Endodermal cell (in vitro differentiated cells): ENCODE data around the gene SGMS2. TPM values are rescaled to one million over a fixed set of nuclear protein-coding genes. Genes with fewer than 3 reads are reported as not detected.

Source experiments
- DNase-seq: peaks from one replicate; pipeline ENCODE4 v3.0.0-alpha.2; 2017
- H3K27ac ChIP-seq: 2 replicates; pipeline ENCODE4 v1.5.1; 2013; ENCODE audit warnings: mild to moderate bottlenecking, low read depth, low read length, moderate library complexity
- H3K27me3 ChIP-seq: 2 replicates; pipeline ENCODE4 v1.6.1; 2013; ENCODE audit warnings: mild to moderate bottlenecking, low read length, moderate library complexity; ENCODE audit not compliant: insufficient read depth, control insufficient read depth, poor library complexity, severe bottlenecking
- H3K36me3 ChIP-seq: 2 replicates; pipeline ENCODE4 v1.7.0; 2013; ENCODE audit warnings: mild to moderate bottlenecking, low read length, moderate library complexity; ENCODE audit not compliant: control insufficient read depth, insufficient read depth
- H3K4me1 ChIP-seq: one replicate; pipeline ENCODE4 v1.7.0; 2013; ENCODE audit warnings: low read length; ENCODE audit not compliant: control insufficient read depth, insufficient read depth
- H3K4me3 ChIP-seq: 2 replicates; pipeline ENCODE4 v1.5.1; 2013; ENCODE audit warnings: mild to moderate bottlenecking, low read length, moderate library complexity
- H3K9ac ChIP-seq: 2 replicates; pipeline ENCODE4 v1.6.1; 2013; ENCODE audit warnings: mild to moderate bottlenecking, low read length, moderate library complexity; ENCODE audit not compliant: poor library complexity, severe bottlenecking; ENCODE audit errors: extremely low read depth
- H3K9me3 ChIP-seq: 2 replicates; pipeline ENCODE4 v1.6.1; 2013; ENCODE audit warnings: mild to moderate bottlenecking, low read length, moderate library complexity; ENCODE audit not compliant: control insufficient read depth
- H3K27ac Mint-ChIP-seq: 2 replicates; pipeline ENCODE4 v1.8.0; 2020; ENCODE audit warnings: mixed read lengths
- H3K27me3 Mint-ChIP-seq: 2 replicates; pipeline ENCODE4 v1.8.0; 2021; ENCODE audit warnings: mild to moderate bottlenecking, mixed read lengths; ENCODE audit not compliant: insufficient read depth
- H3K36me3 Mint-ChIP-seq: 2 replicates; pipeline ENCODE4 v1.8.0; 2020; ENCODE audit warnings: low read depth, mixed read lengths
- H3K4me1 Mint-ChIP-seq: 2 replicates; pipeline ENCODE4 v1.8.0; 2020; ENCODE audit warnings: mixed read lengths
- H3K4me3 Mint-ChIP-seq: 2 replicates; pipeline ENCODE4 v1.8.0; 2020; ENCODE audit warnings: mild to moderate bottlenecking, moderate library complexity, mixed read lengths
- H3K9me3 Mint-ChIP-seq: 2 replicates; pipeline ENCODE4 v1.8.0; 2020; ENCODE audit warnings: mild to moderate bottlenecking, mixed read lengths
- WGBS, 2 experiments: methylation state at CpG; one replicate each; pipeline versions ENCODE4 v1.1.5 to v1.1.7; 2013; ENCODE audit warnings: missing lambda C conversion rate in 2 of 2, mixed read lengths in 1 of 2; ENCODE audit not compliant: insufficient coverage in 1 of 2, insufficient read length in 1 of 2; 5-methylcytosine and 5-hydroxymethylcytosine counted together
- total RNA-seq, 2 donors: library from RNA; stranded (reverse); fragmentation: NEBNext Ultra II Directional in 1 of 2; extraction: Animal tissue kit (Norgen Biotek cat#: 25700) in 1 of 2; gene quantifications; 2 replicates in 1 of 2; 3 replicates in 1 of 2; pipeline ENCODE4 v1.2.1, GENCODE V29; 2021
- TF ChIP-seq, protein P1 (sequence below): fragments of 200-600 bp; sonication (generic); conservative IDR thresholded peaks from 2 replicates; pipeline ENCODE4 v1.5.0; 2021; ENCODE audit warnings: antibody characterized with exemption, mild to moderate bottlenecking

SGMS2 gene
- total RNA-seq, 2 donors from 2014 or later, result 0.11 to 0.62 TPM

DNA sequence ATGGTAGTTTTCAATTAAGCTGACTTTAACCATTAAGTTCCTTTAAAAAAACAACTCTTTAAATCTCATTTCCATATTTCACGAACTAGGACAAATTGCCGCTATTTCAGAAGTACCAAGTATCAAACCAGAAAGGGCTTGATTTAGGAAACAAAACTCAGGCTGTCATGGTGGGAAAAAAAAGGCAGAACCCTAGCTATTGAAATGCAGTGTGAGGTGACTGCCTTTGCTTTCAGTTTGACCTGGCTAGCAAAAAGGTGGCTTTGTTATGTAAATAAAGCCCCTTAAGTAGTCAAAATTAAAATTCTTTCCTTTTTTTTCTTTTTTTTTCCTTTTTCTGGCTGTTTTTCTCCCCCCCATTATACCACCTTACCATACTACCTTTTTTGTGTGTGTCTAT lies 66.0 kb downstream of the SGMS2 start:
- Mint-ChIP-seq H3K27me3 (no peaks in the 10 kb centered on the region), H3K36me3 (peaks cover 8% of the 10 kb centered on the region), H3K9me3 (peaks cover 55% of the 10 kb centered on the region), H3K27ac (no peak overlapping the region), H3K4me3 (no peak overlapping the region), H3K4me1 (peaks cover 9% of the 10 kb centered on the region)
- TF ChIP-seq, protein P1, sequence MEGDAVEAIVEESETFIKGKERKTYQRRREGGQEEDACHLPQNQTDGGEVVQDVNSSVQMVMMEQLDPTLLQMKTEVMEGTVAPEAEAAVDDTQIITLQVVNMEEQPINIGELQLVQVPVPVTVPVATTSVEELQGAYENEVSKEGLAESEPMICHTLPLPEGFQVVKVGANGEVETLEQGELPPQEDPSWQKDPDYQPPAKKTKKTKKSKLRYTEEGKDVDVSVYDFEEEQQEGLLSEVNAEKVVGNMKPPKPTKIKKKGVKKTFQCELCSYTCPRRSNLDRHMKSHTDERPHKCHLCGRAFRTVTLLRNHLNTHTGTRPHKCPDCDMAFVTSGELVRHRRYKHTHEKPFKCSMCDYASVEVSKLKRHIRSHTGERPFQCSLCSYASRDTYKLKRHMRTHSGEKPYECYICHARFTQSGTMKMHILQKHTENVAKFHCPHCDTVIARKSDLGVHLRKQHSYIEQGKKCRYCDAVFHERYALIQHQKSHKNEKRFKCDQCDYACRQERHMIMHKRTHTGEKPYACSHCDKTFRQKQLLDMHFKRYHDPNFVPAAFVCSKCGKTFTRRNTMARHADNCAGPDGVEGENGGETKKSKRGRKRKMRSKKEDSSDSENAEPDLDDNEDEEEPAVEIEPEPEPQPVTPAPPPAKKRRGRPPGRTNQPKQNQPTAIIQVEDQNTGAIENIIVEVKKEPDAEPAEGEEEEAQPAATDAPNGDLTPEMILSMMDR, result no peak
- DNase-seq, result peak; percentile 46
- Histone ChIP-seq H3K9me3 (peaks cover 61% of the 10 kb centered on the region), H3K9ac (no peak overlapping the region), H3K27ac (no peak overlapping the region), H3K4me1 (peaks cover 4% of the 10 kb centered on the region), H3K36me3 (no peaks in the 10 kb centered on the region), H3K27me3 (no peaks in the 10 kb centered on the region), H3K4me3 (peak overlapping the region; percentile 47)
- 94% methylated on average over 2 of the region's 2 CpGs for WGBS, 2 experiments

DNA sequence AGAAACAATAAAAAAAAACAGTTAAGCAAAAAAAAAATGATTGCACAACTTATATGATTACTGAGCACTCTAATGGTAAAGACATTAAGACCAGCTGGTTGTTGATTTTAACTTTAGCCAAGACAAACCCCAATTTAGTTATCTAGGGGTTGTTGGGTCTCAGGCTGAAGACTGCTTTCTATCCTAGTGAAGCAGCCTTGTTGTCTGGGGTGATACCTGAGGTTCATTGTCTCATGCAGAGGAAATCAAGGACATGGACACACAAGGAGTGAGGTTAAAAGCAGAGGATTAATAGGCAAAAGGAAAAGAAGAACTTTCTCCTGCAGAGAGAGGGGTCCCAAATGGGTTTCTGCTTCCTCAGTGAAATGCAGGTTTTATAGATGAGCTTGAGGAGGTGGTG lies 66.6 kb downstream of the SGMS2 start:
- H3K9me3 Mint-ChIP-seq, result peaks cover 51% of the 10 kb centered on the region
- peaks cover 9% of the 10 kb centered on the region for H3K4me1 Mint-ChIP-seq
- Histone ChIP-seq H3K9me3 (peaks cover 56% of the 10 kb centered on the region), H3K4me3 (peak overlapping the region; percentile 12), H3K27me3 (no peaks in the 10 kb centered on the region), H3K4me1 (peaks cover 4% of the 10 kb centered on the region), H3K36me3 (no peaks in the 10 kb centered on the region), H3K9ac (no peak overlapping the region), H3K27ac (no peak overlapping the region)
- H3K4me3 Mint-ChIP-seq, result no peak overlapping the region
- H3K27ac Mint-ChIP-seq, result no peak overlapping the region
- no peak for DNase-seq
- TF ChIP-seq, protein P1, result no peak
- H3K27me3 Mint-ChIP-seq, result no peaks in the 10 kb centered on the region
- H3K36me3 Mint-ChIP-seq, result peaks cover 8% of the 10 kb centered on the region

- peaks cover 8% of the 10 kb centered on the region for H3K36me3 Mint-ChIP-seq
- TF ChIP-seq, protein P1, result no peak
- peaks cover 37% of the 10 kb centered on the region for H3K9me3 Mint-ChIP-seq
- no peak overlapping the region for H3K4me3 ChIP-seq
- WGBS, 2 experiments, result 88% methylated on average over 4 of the region's 4 CpGs; no CpG with 5 or more reads in 1 of the 2 experiments
- no peak for DNase-seq
- peaks cover 37% of the 10 kb centered on the region for H3K9me3 ChIP-seq
- peaks cover 4% of the 10 kb centered on the region for H3K4me1 ChIP-seq
- no peak overlapping the region for H3K9ac ChIP-seq
- H3K27me3 ChIP-seq, result no peaks in the 10 kb centered on the region
- H3K27ac Mint-ChIP-seq, result no peak overlapping the region
- peaks cover 3% of the 10 kb centered on the region for H3K27me3 Mint-ChIP-seq
- H3K36me3 ChIP-seq, result no peaks in the 10 kb centered on the region
- no peak overlapping the region for H3K4me3 Mint-ChIP-seq
- H3K4me1 Mint-ChIP-seq, result peaks cover 9% of the 10 kb centered on the region
- H3K27ac ChIP-seq, result no peak overlapping the region
Observed at GRCh38 chr4:107893171-107894137, 68.7 kb downstream of the SGMS2 start.
